Femur (tissue), 1 donor: ENCODE results near the gene CCDC107.
A peak's percentile ranks its signal among the peaks of the same experiment; 100 is the strongest.
"Not testable (repeated sequence)": the region's sequence is repeated elsewhere in the genome, so short reads cannot be mapped to it uniquely, and the experiment has no call there.

Experiments used
- DNase-seq: peaks from one replicate; pipeline ENCODE4 v3.0.0-alpha.2; 2017

CCDC107 gene

GRCh38 chr9:35638751-35639150 lies 19.3 kb upstream of the CCDC107 start:
- DNase-seq: not testable (repeated sequence)

GRCh38 chr9:35639225-35639624 lies 18.9 kb upstream of the CCDC107 start:
- DNase-seq: not testable (repeated sequence)

GRCh38 chr9:35639631-35640030 lies 18.5 kb upstream of the CCDC107 start:
- no peak for DNase-seq

GRCh38 chr9:35640431-35640830 lies 17.7 kb upstream of the CCDC107 start:
- not testable (repeated sequence) for DNase-seq

GRCh38 chr9:35641478-35641877 lies 16.6 kb upstream of the CCDC107 start:
- not testable (repeated sequence) for DNase-seq

- DNase-seq: no peak
Observed at GRCh38 chr9:35643046-35643445, 15.0 kb upstream of the CCDC107 start.

- DNase-seq: not testable (repeated sequence)
Observed at GRCh38 chr9:35645736-35646135, 12.4 kb upstream of the CCDC107 start.

GRCh38 chr9:35646153-35646532 lies 11.9 kb upstream of the CCDC107 start:
- DNase-seq: peak; percentile 63

- peak; percentile 96 for DNase-seq
Observed at GRCh38 chr9:35646533-35647265, 11.4 kb upstream of the CCDC107 start.

- no peak for DNase-seq
Observed at GRCh38 chr9:35649431-35650340, 8.4 kb upstream of the CCDC107 start.

- no peak for DNase-seq
Observed at GRCh38 chr9:35650341-35651158, 7.5 kb upstream of the CCDC107 start, which contains the start of gene SIT1. TSS of gene SIT1 (minus strand) at chr9:35650931. CDS start at chr9:35650853, 78 bp downstream.

- no peak for DNase-seq
Observed at GRCh38 chr9:35651956-35652828, 5.9 kb upstream of the CCDC107 start.

- DNase-seq: no peak
Observed at GRCh38 chr9:35652829-35653209, 5.3 kb upstream of the CCDC107 start.

GRCh38 chr9:35653611-35654010 lies 4.5 kb upstream of the CCDC107 start:
- no peak for DNase-seq

GRCh38 chr9:35656348-35656747 lies 1.7 kb upstream of the CCDC107 start:
- no peak for DNase-seq

GRCh38 chr9:35656831-35657545 lies 1.1 kb upstream of the CCDC107 start:
- no peak for DNase-seq

GRCh38 chr9:35657546-35658136 lies 451 bp upstream of the CCDC107 start, which contains the start of gene RMRP:
TSS of gene RMRP (minus strand) at chr9:35658019.
- DNase-seq: peak; percentile 98

GRCh38 chr9:35658968-35659220 lies 802 bp downstream of the CCDC107 start:
- DNase-seq: peak; percentile 52

GRCh38 chr9:35659340-35659739 lies 1.2 kb downstream of the CCDC107 start:
- no peak for DNase-seq

- no peak for DNase-seq
Observed at GRCh38 chr9:35660966-35661415, 2.9 kb downstream of the CCDC107 start.

GRCh38 chr9:35661756-35662350 lies 3.8 kb downstream of the CCDC107 start:
- no peak for DNase-seq
